Spleen (tissue), 7 donors: Measurements from ENCODE around the gene KANK3.

ENCODE experiments used
- CTCF ChIP-seq, 11 experiments: fragments of 200-600 bp in 7 of 11; fragments of 450-650 bp in 4 of 11; sonication (generic) in 4 of 11; IDR thresholded peaks in 8 of 11; conservative IDR thresholded peaks in 3 of 11; 1 replicate in 7 of 11; 2 replicates in 4 of 11; pipeline versions ENCODE4 v1.4.0 to v1.8.0; 2016 to 2021; ENCODE audit warnings: antibody characterized with exemption in 11 of 11, inconsistent platforms in 4 of 11, mild to moderate bottlenecking in 1 of 11
- POLR2A ChIP-seq, 3 donors: fragments of 450-650 bp; IDR thresholded peaks; one replicate each; pipeline ENCODE4 v1.5.1; 2017; ENCODE audit warnings: antibody characterized with exemption in 3 of 3, mild to moderate bottlenecking in 1 of 3
- POLR2AphosphoS5 ChIP-seq, 3 donors: sonication (generic); formaldehyde crosslinking; IDR thresholded peaks; one replicate each; pipeline ENCODE4 v1.5.1; 2017; ENCODE audit warnings: antibody characterized with exemption in 3 of 3
- donor health status: DM: no; HTN: no; CAD: no; lungs with moderate emphysema.
- donor health status: DM: no; HTN: no; CAD: no.
- donor health status: DM: no; HTN: no; CAD: no.

DNA sequence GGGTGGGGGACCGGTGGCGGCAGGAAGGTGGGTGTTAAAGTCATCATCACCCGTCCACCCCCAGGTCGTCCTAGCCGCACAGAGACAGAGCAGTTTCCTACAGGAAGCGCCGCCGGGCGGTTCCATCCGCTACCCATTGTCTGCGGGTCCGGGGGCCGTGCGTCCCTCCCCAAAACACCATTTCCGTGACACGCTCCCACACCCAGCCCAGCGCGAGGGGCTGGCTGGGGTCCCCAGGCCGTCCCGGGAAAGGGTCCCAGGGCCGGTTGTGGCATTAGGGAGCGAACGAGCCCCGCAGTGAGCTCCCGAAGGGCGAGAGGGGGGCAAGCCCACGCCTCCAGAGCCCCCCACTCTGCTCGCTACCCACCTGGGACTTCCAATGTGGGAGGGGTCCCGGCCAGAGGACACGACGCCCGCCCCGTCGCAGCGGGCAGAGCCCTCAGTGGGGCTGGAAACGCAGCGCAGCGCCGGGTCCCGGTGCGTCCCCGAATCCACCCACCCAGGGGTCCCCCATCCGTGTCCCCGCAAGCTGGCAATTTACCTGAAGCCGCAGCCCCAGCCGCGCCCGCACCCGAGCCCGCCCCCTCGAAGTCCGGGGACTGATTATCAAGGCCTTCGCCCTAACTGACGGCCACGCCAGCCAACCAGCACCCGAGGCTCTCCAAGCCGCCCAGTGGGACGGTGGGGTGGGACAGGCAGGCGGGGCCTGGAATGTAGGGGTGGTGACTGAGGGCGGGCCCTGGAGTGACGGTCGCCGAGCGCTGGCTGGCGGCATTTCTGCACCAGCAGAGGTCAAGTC, at the start of gene KANK3:
- TF ChIP-seq CTCF (IDR thresholded peaks at IDR 0.05 in 8 of 11, conservative IDR thresholded peaks at IDR 0.05 in 3 of 11) = peak in 4 of 11 experiments; percentile 23 to 28 (median 28)
- peak; percentile 90 to 96 (median 94) for TF ChIP-seq POLR2AphosphoS5 (IDR thresholded peaks at IDR 0.05)
- TF ChIP-seq POLR2A (IDR thresholded peaks at IDR 0.05) = peak; percentile 18 to 65 (median 60)
